Measurements from ENCODE around the gene DLX1. TPM values are rescaled to one million over a fixed set of nuclear protein-coding genes. Genes with fewer than 3 reads are reported as not detected.

Gene DLX1
- total RNA-seq, 1 donor from 2014 or later: not detected

DNA sequence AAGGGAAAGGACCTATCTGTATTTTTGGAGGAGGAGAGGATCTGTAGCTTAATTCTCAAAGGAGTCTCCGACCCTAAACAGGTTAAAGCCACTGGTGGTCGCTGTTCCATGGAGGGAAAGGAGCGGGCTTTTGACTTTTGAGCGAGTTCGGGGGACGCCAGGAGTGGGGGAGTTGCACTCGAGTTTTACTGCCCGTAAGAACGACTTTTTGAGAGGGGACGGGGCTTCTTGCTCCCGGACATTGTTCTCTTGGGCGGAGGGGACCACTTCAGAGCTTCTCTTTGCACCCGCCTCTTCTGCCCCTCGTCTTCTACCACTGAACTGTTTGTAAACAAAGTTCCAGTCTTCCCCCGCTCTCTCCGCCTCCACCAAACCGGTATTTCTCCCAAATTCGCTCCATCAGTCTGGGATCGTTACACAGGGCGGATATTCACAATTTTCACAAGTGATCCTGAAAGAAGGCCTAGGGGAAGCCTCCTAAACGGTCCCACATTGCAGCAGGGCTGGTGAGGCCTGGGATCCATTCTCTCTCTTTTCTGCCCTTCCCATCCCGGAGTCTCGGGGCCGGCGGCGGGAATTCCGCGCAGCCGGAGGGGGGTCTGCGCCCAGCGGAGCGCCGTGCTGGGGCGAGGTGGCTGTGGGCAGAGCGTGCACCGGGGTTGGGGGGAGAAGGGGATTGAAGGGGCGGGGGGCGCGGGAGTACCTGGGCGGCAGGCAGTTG, 10.8 kb downstream of the DLX1 start:
- intact Hi-C loops (cut with micrococcal nuclease): loop anchor here (1.0 to 10.0 kb wide), 3 partner anchors 10 to 1379 kb away; partner anchors contain the start of genes GORASP2 and SP5

DNA sequence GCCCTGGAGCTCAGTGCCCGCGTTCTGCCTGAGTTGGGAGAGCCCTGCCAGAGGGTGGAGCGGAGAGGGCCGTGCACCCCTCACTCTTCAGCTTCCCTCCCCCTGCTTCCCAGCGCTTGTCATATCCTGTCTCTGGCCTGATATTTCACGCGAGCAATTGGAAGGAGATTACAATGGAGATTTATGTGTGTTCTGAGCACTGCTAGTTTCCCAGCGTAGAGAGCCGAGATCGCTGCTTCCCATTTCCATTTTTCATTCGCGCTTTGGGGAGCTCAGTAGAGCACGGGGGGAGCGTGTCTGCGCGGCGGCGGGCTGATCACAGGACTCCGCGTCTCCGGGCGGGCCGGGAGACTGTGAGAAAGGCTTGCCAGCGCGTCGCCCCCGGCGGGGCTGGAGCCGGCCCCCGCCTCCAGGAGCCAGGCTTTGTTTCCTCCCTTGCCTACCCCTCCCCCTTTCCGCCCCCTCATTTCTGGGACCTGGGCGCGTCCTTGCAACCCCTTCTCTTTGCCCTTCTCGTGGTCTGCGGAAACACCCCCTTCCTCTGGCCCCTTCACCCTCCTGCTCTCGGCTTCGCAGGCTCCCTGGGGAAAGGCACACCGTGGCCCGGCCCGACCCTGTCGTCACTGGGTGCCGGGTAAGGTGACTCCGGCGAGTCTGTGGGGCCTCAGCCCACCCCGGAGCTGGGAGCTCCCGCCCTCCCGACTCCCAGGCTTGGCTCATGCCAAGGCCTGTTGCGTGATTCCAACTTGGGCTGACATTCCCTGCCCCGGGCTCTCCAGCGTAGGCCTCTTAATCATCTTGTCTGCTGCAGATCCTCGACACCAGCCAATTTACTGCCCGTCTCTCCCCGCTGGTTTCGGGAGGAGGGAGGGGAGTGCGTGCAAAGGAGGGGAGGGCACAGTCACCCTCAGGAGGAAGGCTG, 11.6 kb downstream of the DLX1 start:
- intact Hi-C loops (cut with micrococcal nuclease): loop anchor here (5.0 to 10.0 kb wide), 2 partner anchors 1172 to 1380 kb away; partner anchors contain the start of genes GORASP2 and SP5

DNA sequence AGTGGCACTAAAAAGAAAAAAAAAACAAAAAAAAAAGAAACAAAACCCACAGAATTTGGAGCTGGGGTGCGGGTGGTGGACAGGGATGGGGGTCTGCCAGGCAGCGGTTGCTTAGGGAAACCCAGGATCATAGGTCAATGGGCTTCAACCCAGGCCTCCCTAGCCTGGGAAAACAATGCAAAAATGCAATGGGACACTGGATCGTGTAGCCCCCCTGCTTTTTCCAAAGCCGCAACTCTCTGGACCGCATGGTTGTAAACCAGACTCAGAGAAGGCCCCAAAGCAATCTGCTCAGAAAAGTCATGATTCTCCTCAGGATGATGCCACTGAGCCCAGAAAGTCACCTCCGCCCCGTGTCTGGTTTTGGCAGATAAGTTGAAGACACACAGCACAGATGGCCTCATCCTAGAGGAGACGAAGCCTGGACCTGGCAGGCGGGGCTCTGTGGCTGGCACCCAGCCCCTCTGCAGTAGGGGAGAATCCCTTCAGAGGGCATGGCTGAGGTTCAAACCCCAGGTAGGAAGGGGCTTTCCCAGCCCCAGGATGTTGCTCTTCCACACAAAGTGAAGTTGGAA, 12.3 kb downstream of the DLX1 start:
- intact Hi-C loops (cut with micrococcal nuclease): loop anchor here (5.0 to 10.0 kb wide), 2 partner anchors 1173 to 1380 kb away; partner anchors contain the start of genes GORASP2 and SP5

DNA sequence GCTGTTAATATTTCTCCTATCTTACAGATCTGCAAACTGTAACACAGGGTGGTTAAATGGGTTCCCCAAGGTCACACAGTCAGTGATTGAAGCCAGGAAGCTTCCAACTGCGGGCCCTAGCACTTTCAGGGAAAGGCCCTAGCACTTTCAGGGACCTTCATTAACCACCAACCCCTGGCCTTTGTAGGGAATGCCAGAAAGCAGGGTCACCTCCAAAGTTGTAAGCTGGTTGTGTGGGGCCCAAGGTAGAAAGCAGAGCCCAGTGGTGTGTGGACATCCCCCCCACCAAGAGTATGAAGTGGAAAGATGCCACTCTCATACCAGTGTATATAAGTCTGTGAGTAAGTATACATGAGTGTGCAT, 13.0 kb downstream of the DLX1 start:
- intact Hi-C loops (cut with micrococcal nuclease): loop anchor here (5.0 to 10.0 kb wide), 2 partner anchors 1173 to 1381 kb away; partner anchors contain the start of genes GORASP2 and SP5

DNA sequence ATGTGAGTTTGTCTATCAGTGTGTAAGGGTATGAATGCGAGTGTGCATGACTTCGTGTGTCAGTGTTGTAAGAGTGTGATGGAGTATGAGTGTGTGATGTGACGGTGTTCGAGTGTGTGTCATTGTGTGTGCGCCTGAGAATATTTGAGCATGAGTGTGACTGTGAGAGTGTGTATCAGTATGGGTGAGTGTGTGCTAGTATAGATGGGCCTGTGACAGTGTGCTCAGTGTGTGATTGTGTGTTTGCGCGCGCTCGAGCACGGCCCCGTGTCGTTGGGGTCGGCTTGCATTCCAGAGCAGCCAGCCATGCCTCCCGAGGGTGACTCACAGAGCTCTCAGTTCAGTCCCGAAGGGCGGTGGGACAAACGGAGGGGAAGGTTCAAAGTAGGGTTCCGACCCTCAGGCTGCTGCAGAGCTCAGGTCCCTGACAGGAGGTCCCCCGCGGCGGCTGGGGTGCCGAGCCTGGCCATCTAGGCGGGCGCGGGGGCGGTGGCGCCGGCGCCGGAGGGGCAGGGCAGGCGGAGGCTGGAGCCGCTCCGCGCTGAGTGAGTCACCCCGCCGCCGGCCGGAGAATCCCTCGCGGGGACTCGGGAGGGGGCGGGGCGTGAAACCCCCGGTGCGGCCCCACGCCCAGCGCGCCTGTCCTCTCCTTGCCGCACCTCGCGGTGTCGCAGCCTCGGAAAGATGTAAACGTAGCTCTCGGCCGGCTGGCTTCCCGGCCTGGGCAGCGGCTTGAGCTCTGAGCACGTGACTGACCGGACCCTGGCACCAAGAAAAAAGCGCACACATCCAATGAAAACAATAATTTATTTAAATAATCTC, 13.6 kb downstream of the DLX1 start:
- intact Hi-C loops (cut with micrococcal nuclease): loop anchor here (5.0 to 10.0 kb wide), 2 partner anchors 1174 to 1382 kb away; partner anchors contain the start of genes GORASP2 and SP5

DNA sequence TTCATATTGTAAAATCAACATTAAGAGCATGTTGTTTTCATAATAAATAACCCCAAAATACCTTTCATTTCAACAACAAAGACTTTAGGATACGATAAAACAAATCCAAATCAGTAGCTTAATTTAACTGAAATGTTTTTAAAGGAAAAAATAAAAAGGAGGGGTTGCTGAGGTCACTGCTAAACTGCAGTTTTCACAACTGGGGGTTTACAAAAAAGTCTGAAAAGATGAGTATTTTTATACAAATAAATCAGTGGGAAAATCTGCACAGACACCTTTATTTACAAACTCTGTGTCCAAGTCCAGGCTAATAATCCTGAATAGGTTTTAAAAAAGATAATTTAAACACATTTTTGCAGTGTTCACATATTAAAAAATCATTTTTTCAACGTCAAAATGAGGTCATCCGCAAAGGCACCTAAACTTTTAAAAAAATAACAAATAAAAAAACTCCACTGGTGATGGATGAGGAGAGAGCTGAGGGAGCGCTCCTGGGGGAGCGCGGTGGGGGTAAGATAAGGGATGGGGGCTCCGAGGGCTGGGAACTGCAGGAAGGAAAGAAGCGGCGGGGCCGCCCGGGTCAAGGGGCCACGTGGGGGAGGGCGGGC, 14.3 kb downstream of the DLX1 start:
- intact Hi-C loops (cut with micrococcal nuclease): loop anchor here (5.0 to 10.0 kb wide), 5 partner anchors 207 to 1382 kb away; partner anchors contain the start of genes GAD1, GORASP2, PDK1 and SLC25A12

DNA sequence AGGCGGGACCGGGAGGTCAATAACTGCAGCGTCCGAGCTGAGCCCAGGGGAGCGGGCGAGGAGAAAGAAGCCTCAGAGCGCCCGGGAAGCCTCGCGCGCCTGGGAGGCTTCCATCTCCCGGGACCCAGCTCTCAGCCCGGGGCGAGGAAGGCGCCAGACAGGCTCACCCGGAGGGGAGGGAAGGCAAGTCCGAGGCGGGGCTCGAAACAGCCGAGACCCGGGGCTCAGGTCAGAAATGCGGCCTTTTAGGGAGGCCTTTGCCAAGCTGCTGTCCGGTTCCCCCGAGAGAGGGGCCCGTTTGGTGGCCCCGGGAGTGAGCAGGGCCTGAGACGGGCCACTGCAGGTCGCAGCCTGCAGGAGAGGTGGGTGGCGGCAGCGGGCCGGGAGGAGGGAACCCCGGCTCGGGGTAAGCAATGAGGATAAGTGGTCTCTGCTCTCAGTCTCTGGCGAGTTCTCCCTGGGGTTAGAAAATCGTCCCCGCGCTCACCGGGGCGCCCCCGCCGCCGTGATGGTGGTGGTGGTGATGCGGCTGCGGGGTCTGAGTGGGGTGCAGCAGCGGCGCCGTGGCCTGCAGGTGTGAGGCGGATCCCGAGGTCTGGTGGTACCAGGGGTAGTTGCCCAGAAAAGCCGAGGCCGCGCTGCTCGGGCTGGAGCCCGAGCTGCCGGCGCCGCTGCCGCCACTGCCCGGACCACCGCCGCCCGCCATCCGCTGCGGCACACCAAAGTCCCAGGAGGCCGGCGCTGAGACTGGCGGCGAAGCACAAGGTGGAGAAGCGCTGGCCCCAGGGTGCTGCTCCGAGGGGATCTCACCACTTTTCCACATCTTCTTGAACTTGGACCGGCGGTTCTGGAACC, 15.0 kb downstream of the DLX1 start:
- intact Hi-C loops (cut with micrococcal nuclease): loop anchor here (5.0 kb wide), 3 partner anchors 208 to 1283 kb away; partner anchors contain the start of genes GAD1, PDK1 and SLC25A12

DNA sequence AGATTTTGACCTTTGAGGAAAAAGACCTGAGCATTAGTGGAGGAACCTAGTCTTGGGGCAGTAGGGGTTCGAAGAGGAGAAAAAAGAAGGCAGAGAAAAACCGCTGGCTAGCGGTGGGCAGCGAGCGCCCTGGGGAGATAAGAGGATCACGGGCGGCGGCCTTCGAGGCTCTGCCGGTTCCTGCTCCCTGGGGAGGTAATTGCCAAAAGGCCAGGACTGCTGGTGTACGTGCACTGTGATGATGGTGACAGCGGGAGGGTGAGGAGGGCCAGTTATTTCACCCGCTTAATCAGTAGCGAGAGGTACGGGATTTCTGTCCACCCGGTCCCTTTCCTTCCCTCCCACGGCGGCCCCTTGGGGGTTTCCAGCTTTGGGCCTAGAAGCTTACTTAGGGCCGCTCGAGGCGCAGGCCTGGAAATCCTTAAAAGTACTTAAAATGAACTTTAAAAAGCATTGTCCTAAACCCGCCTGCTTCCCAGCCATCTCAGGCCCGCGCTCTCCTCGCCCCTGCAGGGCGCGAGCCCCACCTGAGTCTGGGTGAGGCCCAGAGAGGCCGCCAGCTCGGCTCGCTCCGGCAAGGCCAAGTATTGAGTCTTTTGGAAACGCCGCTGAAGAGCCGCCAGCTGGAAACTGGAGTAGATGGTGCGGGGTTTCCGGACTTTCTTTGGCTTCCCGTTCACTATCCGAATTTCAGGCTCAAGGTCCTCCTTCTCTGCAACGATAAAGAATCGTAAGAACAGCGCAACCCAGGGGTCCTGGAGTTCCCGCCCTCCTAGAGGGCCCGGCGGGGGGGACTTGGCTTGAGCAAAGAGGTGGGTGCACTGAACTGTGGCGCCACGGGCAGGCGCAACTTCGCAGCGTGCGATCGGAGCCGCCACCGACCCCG, 15.9 kb downstream of the DLX1 start:
- intact Hi-C loops (cut with micrococcal nuclease): loop anchor here (5.0 kb wide), 3 partner anchors 209 to 1284 kb away; partner anchors contain the start of genes GAD1, PDK1 and SLC25A12

DNA sequence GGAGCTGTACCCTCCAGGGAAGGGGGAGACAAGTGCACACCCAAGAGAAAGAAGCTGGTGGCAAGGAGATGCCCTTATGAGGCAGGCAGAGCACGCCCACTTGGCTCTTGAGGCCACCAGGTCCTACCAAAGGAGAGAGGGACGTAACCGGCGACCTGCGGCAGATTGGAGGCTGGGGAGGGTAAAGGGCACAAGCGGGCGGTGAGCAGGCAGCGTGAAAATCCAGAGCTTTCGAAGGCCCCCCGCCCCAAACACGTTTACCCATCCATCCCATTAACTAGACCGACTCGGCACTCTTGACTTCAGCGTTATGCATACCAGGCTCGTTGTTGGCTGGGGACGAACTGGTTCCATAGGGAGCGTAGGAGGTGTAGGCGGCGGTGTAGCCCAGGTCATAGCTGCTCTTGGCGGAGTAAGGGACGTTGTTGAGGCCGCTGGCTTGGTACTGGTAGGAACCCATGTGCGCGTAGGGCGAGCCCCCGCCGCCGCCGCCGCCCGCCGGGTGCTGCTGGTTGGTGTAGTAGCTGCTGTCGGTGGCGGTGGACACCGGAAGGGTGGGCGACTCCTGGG, 16.6 kb downstream of the DLX1 start:
- intact Hi-C loops (cut with micrococcal nuclease): loop anchor here (1.0 to 5.0 kb wide), 5 partner anchors 8 to 1285 kb away; partner anchors contain the start of genes GAD1, PDK1 and SLC25A12

DNA sequence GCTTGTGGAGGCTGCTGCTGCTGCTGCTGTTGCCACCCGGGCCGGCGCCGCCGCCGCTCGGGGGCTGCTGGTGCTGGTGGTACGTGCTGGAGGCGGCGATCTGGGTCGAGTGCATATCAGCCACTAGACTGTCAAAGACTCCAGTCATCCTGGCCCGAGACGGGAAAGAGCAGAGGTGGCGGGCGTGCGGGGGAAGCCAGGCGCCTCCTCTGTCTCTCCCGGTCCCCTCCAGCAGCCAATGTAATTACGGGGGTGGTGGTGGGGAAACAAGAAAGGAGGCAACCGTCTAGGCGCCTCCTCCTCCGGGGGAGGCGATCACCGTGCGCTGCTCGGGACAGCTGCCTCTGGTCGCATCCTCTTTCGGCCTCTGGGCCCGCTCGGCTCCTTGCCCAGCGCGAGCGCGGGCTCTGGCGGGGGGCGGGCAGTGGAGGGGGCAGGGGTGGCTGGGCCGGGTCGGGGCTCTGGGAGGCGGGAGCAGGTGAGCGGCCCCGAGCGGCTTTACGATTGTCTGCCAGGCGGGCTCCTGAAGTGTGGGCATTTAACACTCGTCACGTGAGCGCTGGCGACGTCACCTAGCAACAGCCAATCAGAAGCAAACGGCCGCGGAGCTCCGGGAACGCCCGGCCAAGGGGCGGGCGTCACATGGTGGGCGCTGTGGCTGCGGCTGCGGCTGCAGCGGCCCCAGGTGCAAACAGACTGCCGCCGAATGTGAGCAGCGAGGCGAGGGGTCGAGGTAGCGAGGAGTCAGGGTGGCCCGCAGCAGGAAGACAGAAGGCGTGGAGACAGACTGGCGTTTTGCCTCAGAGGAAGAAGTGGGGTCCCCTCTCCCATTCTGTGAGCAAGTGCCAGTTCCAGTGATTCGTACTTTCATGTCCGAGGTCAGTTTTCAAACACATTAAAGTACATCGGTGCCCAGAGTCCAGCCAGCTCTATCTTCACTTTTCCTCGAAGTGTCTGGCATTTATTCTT, 17.4 kb downstream of the DLX1 start, which contains the start of gene DLX2:
TSS of gene DLX2 (minus strand) at position 510 of the 969 bp plus-strand sequence. CDS start at position 148, 362 bp downstream.
- intact Hi-C loops (cut with micrococcal nuclease): loop anchor here (1.0 to 5.0 kb wide), 8 partner anchors 8 to 1285 kb away; partner anchors contain the start of genes GAD1, PDK1 and SLC25A12

DNA sequence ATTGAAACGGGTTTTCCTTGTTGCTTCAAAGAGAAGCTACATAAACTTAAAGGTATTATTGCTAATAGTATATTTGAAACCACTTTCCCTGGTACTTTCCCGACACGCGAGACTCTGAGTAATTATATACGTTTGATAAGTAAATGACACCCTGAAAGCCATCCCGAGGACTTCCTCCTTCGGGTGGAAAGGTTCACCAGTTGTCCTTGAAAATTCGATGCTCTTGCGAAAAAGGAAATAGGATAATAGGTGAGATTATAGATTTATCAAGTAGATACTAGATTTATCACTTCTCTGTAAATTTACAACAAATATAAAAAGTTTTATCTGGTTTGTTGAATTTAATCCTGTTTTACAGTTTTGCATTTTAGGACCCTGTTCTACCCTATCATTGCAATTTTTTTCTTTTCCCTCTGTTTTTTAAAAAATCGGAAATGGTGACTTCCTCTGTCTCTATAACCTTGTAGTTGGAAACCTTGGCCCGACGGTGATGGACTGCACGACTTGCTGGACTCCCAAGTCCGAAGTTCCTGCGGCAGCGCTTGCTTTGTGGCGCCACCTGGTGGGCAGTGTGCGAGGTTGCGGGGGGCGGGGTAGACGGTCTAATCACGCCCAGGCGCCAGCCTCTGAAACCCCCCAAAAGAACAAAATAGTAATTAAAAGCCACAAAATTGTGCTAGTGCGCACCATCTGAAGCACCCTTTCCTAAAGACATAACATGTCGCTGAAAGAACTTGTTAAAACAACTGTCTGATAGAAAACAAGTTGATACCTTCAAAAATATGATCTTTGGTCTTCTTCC, 18.4 kb downstream of the DLX1 start:
- intact Hi-C loops (cut with micrococcal nuclease): loop anchor here (1.0 to 5.0 kb wide), 10 partner anchors 146 to 1286 kb away; partner anchors contain the start of genes GAD1, PDK1 and SLC25A12

DNA sequence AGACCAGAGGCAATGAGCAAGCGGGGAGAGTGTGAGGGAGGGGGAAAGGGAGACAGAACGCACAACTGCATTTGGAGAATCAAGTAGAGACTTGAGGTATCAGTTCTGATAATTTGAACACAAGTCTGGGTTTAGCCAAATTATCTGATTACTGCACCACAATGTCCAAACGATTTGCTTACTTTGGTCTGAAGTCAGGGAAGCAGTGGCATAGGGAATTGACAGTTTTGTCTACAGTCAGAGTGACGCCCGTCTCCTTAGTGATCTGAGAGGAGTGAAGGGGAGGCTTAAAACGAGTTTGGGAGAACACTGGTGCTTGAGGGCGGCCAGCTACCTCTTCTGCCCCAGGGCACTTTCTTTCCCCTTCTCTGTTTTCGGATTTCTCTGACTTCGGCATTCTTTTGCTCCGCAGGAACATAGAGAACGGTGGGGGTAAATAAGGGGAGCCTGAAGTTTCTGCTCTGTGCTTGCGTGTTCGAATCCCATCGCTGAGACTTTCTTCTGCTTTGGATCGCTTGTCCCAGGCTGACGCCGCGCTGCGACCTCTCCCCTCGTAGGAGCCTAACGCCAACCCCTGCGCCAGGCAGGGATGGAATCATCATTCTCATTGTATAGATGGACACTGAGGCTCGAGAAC, 20.3 kb downstream of the DLX1 start:
- intact Hi-C loops (cut with micrococcal nuclease): loop anchor here (1.0 kb wide), 1 partner anchor 19 kb away; no protein-coding TSS in a partner anchor

DNA sequence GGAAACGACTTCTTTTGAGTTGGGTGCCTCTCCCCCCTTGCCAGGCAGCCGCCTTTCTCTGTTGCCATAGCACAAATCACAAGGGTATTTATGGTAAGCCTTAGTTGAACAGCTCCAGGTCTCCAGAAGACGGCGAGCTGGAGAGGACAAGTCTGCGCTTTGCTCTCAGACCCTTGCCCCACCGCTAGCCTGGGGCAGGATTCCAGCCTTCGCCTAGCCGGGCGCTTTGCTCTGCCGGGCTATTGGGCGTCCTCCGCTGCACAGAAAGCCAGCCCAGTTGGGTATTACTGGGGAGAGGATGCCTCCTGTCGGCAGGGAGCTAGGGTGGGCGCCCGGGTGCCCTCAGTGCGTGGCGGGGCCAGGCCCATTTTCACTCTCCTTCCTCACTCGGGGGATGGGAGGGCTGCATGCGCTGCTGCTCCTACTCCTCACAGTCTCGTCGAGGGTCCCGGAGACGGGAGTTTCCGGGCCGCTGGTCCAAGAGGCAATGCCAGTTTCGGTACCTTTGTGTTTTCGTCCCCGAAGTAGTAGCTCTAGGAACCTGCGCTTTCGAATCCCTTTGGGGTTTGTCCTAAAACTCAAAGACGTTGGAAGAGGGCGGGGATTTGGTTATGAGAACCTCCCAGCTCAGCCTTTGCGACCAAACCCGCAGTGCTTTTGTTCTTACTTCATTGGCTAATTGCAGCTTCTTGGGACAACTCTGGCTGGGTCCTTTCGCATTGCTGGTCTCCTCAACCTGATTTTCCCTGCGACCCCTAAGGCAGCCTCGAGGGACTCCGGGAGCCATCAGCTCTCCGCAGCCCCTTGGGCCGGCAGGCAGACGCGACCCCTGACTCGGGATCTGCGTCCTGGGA, 21.0 kb downstream of the DLX1 start:
- intact Hi-C loops (cut with micrococcal nuclease): loop anchor here (1.0 kb wide), 1 partner anchor 20 kb away; no protein-coding TSS in a partner anchor

Measured in T-helper 1 cell treated with Interleukin-12 subunit alpha and Interleukin-12 subunit beta and Interleukin-4 antibody, amounts not matched to agents 30 ng/mL and 1 ng/mL, for 36 hours (primary cell).